ENCODE results near the gene ACTL6B. TPM values are rescaled to one million over a fixed set of nuclear protein-coding genes. Genes with fewer than 3 reads are reported as not detected.

Gene ACTL6B
- total RNA-seq, 1 donor from 2014 or later, result 2.4 TPM

DNA sequence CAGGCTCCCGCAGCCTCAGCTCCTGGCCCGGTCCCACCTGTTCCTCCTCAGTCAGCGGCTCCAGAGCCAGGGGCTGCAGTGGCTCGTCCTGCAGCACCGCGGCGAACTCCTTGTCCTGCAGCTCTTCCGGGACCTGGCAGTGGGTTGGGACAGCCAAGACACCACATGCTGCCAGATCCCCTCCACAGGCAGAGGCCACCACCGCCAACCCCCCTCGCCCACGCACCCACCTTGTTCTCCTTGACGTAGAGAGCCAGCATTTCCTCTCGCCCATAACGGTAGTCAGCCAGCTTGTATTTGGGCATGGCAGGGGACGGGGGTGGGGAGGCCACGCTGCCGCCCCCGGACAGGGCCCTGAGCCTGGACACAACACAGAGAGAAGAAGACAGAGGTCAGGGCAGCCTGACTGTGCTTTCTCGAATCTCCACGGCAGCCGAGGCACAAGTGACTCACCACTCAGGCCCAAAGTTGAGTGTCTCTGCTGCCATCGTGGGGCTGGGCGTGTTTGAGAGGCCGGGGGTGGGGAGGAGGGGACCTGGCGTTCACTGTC, 31.6 kb upstream of the ACTL6B start:
- Mint-ChIP-seq H3K9me3 (no peaks in the 10 kb centered on the region), H3K4me1 (ENCODE audit: unreplicated experiment) (peaks cover 18% of the 10 kb centered on the region), H3K36me3 (peaks cover 4% of the 10 kb centered on the region), H3K27ac (no peak overlapping the region), H3K27me3 (no peaks in the 10 kb centered on the region), H3K4me3 (no peak overlapping the region)
- TF ChIP-seq, protein P1, sequence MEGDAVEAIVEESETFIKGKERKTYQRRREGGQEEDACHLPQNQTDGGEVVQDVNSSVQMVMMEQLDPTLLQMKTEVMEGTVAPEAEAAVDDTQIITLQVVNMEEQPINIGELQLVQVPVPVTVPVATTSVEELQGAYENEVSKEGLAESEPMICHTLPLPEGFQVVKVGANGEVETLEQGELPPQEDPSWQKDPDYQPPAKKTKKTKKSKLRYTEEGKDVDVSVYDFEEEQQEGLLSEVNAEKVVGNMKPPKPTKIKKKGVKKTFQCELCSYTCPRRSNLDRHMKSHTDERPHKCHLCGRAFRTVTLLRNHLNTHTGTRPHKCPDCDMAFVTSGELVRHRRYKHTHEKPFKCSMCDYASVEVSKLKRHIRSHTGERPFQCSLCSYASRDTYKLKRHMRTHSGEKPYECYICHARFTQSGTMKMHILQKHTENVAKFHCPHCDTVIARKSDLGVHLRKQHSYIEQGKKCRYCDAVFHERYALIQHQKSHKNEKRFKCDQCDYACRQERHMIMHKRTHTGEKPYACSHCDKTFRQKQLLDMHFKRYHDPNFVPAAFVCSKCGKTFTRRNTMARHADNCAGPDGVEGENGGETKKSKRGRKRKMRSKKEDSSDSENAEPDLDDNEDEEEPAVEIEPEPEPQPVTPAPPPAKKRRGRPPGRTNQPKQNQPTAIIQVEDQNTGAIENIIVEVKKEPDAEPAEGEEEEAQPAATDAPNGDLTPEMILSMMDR (conservative IDR thresholded peaks at IDR 0.05), result no peak
- no peak for DNase-seq (ENCODE audit: extremely low spot score, unreplicated experiment)

DNA sequence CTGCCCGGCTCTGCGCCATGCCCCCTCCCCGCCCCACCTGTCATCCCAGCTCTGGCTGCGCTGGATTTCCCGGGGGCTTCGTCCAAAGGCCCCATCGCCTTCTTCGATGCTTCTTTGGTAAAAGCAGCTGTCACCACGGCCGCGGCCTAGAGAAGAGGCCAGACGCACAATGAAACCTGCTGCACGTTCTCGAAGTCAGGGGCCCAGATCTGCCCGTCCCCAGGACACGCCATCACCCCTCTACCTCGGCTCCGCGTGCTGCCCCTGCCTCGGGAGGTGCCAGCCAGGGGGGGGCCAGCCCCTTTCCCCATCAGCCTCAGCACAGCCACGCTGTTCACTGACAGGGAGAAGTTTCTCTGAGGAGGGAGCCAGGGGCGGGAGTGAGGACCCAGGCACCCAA, 31.0 kb upstream of the ACTL6B start:
- TF ChIP-seq, protein P1 (conservative IDR thresholded peaks at IDR 0.05), result no peak
- Mint-ChIP-seq H3K4me3 (no peak overlapping the region), H3K36me3 (peaks cover 4% of the 10 kb centered on the region), H3K27me3 (no peaks in the 10 kb centered on the region), H3K4me1 (ENCODE audit: unreplicated experiment) (peaks cover 12% of the 10 kb centered on the region), H3K9me3 (no peaks in the 10 kb centered on the region), H3K27ac (no peak overlapping the region)
- DNase-seq (ENCODE audit: extremely low spot score, unreplicated experiment), result no peak

DNA sequence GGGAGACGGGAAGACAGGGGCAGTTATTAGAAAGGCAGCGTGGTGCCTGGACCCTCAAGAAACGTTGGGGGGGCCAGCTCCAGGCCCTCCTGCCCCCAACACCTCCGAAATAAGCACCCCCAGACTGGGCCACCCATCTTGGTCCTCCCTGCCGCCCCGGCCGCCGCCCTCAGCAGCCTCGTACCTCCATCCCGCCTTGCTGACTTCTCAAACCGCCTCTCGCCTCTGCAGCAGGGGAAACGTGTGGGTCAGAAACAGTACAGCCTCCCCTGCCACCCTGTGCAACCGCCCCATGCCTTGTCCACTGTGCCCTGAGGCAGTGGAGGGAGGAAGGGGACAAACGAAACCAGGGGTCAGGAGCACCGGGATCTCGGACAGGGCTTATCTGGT, 30.6 kb upstream of the ACTL6B start:
- Mint-ChIP-seq H3K27ac (no peak overlapping the region), H3K4me3 (no peak overlapping the region), H3K9me3 (no peaks in the 10 kb centered on the region)

DNA sequence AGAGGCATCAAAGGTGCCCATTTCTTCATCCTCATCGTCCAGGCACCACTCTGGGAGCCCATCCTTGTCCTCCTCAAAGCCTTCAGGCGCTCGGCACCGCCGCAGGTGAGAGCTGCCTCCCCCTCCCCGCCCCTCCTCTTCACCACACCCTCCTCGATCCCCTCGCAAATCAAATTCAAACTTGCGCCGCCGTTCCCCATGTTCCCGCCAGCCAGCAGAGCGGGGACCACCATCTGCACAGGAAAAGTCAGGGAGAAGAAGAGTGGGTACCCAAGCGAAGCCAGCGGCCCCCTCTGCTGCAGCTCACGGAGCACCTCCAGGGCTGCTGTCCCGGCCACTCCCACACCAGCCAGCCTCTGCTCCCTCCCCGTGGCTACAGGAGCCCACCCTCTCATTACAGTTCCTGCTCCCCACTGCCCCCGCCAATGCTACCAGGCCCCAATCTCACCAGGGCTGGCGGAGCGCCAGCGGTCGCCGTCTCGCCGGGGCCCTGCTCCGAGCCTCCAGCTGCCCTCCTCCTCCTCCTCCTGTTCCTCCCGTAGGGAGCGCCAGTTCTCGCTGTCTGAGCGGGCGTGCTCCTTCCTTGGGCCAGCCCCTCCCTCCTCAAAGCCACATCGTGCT, 30.1 kb upstream of the ACTL6B start:
- no peak overlapping the region for H3K27ac Mint-ChIP-seq
- no peaks in the 10 kb centered on the region for H3K9me3 Mint-ChIP-seq
- TF ChIP-seq, protein P1 (conservative IDR thresholded peaks at IDR 0.05), result no peak
- H3K36me3 Mint-ChIP-seq, result peaks cover 4% of the 10 kb centered on the region
- no peaks in the 10 kb centered on the region for H3K27me3 Mint-ChIP-seq
- DNase-seq (ENCODE audit: extremely low spot score, unreplicated experiment), result no peak
- H3K4me1 Mint-ChIP-seq (ENCODE audit: unreplicated experiment), result peaks cover 4% of the 10 kb centered on the region
- no peak overlapping the region for H3K4me3 Mint-ChIP-seq

More for the DNA sequence above, 30.6 kb upstream of the ACTL6B start:
- DNase-seq (ENCODE audit: extremely low spot score, unreplicated experiment), result no peak
- H3K36me3 Mint-ChIP-seq, result peaks cover 4% of the 10 kb centered on the region
- TF ChIP-seq, protein P1 (conservative IDR thresholded peaks at IDR 0.05), result no peak
- H3K4me1 Mint-ChIP-seq (ENCODE audit: unreplicated experiment), result peaks cover 8% of the 10 kb centered on the region
- no peaks in the 10 kb centered on the region for H3K27me3 Mint-ChIP-seq

DNA sequence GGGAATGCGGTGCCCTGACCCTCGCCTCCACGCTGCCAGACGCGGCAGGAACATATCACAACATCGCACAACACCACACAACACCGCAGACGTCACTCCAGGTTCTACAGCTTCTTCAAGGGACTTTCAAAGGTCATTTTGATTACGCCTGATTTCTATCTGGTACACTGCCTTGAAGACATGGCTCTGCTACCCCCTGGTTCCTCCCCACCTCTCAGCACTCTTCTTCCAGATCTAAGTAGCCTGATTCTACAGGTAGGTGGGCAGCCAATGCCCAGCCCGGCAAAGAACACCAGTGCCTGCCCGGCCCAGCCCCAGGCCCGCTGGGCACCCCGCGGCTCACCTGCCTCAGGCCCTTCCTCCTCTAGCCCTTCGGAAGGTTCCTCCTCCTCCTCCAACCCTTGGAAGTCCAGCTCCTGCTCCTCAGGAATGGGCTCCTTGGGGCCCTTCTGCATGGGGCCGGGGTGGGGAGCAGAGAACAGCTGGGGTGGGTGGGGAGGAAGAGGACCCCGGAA, 29.4 kb upstream of the ACTL6B start:
- Mint-ChIP-seq H3K4me3 (no peak overlapping the region), H3K4me1 (ENCODE audit: unreplicated experiment) (peaks cover 4% of the 10 kb centered on the region), H3K27ac (no peak overlapping the region), H3K27me3 (no peaks in the 10 kb centered on the region), H3K9me3 (no peaks in the 10 kb centered on the region), H3K36me3 (peaks cover 4% of the 10 kb centered on the region)
- no peak for DNase-seq (ENCODE audit: extremely low spot score, unreplicated experiment)
- TF ChIP-seq, protein P1 (conservative IDR thresholded peaks at IDR 0.05), result no peak

All from type B pancreatic cell (in vitro differentiated cells).